NCI-H748 (cell line): ENCODE measurements around the gene ARL14EP.

Source experiments
- DNase-seq: peaks from one replicate; lab custom pipeline; 2025; ENCODE audit not compliant: unreplicated experiment; lab: John Stamatoyannopoulos, UW

Gene ARL14EP

DNA sequence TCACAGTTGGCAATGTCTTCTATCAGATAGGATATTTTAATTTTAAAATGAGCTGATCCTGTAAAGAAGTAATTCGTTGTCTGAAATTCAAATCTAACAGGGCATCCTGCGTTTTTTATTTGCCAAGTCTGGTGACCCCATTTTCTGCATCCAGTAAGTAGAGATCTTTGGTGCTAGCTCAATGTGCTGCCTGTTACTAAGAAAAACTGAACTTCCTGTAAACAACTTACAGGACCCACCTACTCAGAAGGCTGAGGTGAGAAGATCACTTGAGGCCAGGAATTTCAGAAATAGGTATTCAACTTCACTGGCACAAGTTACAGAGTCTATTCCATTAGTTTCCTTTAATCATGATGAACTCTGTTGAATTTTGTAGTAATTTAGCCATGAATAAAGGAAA is 4.0 kb downstream of the ARL14EP start:
- no peak for DNase-seq

DNA sequence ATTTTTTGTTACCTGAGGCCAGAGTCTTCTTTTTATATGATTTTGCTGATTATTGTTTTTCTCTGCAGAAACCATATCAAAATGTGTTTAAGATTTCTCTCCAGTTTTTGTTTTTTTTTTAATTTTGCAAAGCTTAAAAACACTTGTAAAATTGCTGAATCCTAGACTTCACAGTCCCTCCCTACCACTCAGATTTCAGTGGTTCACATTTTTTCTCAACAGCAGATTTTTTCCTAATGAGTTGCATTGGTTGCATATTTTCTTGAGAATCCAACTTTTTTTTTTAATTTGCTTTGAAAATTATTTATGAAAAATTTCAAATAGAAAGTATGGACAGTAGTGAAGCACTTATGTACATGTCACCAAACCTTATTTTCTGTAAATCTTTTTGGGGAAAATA is 5.8 kb downstream of the ARL14EP start:
- DNase-seq: no peak

DNA sequence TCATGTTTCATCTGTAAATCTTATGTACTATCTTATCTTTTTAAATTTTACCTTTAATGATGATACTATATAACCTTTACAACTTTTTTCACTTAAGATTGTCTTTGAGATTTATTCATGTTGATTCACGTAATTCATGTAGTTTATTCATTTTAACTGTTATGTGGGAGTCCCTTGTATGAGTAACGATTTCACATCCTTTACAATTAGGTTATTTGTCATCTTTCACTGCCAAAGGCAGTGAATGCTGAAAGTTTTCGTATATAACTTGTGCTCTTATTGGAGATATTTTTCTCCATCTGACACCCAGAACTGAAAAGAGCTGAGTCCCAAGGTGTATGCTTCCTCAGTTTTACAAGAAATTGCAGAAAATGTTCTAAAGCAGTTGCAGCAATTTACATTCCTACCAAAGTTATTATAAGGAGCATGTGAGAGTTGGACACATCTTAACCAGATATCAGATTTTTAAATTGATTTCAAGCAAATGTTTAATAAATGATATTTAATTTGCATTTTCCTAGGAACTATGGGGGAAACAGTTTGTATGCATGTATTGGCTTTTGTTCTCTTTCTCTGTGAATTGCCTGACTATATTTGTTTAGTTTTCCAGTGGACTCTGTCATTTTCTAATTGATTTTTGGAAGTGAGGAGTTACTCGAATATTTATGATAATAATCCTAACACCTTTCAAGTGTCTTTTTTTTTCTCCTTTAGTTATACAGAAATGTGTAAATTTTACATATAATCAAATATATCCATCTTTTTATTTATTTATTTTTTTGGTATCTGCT is 6.4 kb downstream of the ARL14EP start:
- DNase-seq: no peak

- peak; percentile 3 for DNase-seq
Observed at GRCh38 chr11:30333405-30333804, 10.5 kb downstream of the ARL14EP start.

- DNase-seq: no peak
Observed at GRCh38 chr11:30342736-30343166, 19.8 kb downstream of the ARL14EP start.

- DNase-seq: no peak
Observed at GRCh38 chr11:30344085-30344484, 21.2 kb downstream of the ARL14EP start.

DNA sequence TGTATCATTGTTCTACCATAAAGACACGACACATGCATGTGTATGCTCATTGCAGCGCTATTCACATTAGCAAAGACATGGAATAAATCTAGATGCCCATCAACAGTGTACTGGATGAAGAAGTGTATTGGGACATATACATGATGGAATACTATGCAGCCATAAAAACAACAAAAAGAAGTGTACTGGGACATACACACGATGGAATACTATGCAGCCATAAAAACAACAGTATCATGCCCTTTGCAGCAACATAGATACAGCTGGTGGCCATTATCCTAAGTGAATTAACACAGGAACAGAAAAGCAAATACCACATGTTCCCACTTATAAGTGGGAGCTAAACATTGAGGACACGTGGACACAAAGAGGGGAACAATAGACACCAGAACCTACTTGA is 22.7 kb downstream of the ARL14EP start:
- no peak for DNase-seq

DNA sequence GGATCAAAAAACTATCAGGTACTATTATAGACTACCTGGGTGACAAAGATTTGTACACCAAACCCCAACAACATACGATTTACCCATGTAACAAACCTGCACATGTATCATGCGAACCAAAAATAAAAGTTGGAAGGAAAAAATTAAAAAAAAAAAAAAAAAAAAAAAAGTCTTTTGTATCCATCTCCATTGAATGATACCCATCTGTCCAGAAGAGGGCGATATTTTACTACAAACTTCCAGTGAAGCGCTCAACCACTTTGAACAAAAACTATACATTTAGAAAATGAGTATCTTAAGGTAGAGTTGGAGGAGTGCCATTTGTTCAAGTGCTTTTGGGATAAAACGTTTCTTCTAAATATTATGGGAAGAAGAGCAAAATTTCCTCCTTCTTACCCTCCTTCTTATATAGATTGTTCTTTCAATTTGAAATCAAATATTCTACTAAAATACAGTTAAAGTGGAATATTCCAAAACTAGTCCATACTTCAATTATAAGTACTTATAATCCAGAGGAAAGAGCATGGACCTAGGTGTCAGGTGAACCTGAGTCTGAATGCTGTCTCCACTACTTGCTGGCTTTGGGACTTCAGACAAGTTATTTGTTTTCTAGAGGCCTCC is 23.3 kb downstream of the ARL14EP start:
- peak; percentile 66 for DNase-seq

DNA sequence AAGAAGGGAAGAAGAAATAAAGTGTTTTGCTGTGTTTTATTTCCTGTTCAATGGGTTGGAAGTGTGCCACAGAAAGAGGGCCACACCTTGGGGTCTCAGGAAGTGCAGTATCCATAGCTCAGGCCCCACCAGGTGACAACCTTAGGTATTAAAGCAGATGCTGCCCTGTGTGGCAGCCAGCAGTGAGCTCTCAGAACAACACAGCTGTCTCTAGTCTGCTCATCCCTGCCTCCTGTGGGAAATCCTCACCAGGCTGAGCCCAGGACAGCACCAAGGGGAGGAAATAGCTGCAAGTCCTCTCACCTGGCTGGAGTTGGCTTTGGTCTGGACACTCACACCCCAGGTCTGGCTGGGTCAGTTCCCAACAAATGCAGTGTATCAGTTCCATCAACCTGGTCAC is 25.1 kb downstream of the ARL14EP start:
- no peak for DNase-seq

DNA sequence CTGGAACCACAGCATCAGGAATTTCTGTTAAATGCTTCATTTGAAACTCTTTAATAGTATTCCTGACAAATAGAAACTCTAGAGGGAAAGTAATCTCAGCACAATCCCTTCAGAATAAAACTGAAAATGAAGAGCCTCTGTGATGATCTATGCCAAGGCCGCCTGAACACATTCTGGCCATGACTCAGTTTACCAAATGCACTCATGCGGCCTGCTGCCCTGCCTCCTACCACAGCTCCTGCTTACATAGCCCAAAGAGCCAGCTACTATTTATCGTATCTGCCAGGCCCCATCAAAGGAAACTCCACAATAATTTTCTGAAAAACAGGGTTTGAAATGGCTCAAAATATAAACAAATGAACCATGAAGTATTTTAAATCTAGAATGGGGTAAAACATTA is 27.0 kb downstream of the ARL14EP start:
- no peak for DNase-seq

GRCh38 chr11:30350384-30350783 is 27.5 kb downstream of the ARL14EP start:
- no peak for DNase-seq

GRCh38 chr11:30351061-30351460 is 28.2 kb downstream of the ARL14EP start:
- no peak for DNase-seq

GRCh38 chr11:30356391-30356790 is 33.5 kb downstream of the ARL14EP start:
- DNase-seq: no peak

DNA sequence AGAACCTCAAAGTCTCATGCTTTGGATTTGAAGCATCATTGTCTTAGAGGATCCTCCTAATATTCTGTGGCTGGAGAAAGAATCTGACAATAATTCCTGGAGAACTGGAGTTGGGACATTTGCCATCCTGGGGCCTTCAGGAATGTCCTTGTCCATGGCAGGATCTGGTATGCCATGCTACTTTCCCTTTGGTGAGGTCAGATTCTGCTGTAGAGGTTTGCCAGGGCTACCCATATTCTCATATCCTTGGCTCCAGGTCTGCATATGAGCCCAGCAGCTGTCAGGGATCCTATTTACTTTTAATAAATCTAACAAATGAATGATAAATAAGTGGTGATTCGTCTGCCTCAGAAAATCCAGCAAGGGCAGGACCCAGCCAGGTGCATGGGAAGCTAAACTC is 35.0 kb downstream of the ARL14EP start:
- no peak for DNase-seq

DNA sequence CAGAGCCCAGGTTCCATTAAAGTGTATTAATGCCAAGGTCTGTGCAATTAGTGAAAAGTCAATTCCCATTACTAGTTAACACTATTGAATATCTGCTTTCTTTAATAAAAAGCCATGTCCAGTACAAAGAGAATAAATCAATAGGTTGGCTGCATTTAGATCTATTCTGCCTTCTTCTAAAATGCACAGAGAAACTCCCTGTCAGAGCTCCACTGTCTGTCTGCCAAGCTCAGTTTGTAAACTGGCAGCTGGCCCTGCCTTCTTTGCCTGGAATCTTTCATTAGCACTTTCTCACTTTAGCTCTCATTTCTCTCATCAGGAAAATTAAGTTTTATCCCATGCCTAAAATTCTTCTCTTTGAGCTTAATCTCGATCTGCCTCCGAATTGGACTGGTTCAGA is 35.6 kb downstream of the ARL14EP start:
- DNase-seq: no peak

GRCh38 chr11:30360741-30361140 is 37.8 kb downstream of the ARL14EP start:
- DNase-seq: no peak

GRCh38 chr11:30364139-30364836 is 41.4 kb downstream of the ARL14EP start:
- DNase-seq: peak; percentile 65

GRCh38 chr11:30364837-30365482 is 42.1 kb downstream of the ARL14EP start:
- DNase-seq: no peak

DNA sequence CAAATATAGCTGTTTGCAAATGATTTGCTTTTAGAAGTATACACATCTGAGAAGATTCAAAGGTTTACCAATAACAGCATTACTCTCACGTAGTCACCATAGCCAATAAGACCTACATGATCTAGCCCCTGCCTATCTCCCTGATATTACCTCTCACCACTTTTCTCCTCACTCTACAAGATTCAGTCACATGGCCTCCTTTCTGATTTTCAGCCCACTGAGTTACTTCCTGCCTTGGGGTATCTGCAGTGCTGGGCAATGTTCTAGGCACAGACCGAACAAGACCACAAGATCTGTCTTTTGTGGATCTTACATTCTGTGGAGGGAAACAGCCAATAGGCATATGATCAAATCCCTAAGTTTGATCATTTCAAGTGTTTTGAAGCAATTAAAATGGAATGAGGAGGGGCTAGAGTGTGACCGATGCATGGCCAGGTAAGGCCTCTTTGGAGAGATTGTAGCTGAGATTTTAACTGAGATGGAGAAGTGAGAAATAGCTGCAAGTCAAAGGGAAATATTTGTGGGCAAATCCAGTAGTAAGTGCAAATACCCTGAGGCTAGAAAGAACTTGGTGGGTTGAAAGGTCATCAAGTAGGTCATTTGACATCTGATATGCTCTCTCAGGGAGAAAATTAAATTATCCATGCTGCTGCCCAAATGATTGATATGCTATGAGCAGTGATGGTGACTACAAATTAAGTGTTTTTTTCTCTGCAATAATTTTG is 43.1 kb downstream of the ARL14EP start:
- no peak for DNase-seq

- no peak for DNase-seq
Observed at GRCh38 chr11:30368394-30368793, 45.5 kb downstream of the ARL14EP start.

- no peak for DNase-seq
Observed at GRCh38 chr11:30370164-30370563, 47.3 kb downstream of the ARL14EP start.
